GM12872 (cell line): ENCODE measurements around the gene RECK.

Source experiments
- TF ChIP-seq, protein P1 (sequence below): IDR thresholded peaks from 3 replicates; pipeline ENCODE4 v1.5.1; 2011; ENCODE audit warnings: low read depth, mild to moderate bottlenecking, low read length, moderate library complexity; ENCODE audit not compliant: insufficient read depth

RECK gene

DNA sequence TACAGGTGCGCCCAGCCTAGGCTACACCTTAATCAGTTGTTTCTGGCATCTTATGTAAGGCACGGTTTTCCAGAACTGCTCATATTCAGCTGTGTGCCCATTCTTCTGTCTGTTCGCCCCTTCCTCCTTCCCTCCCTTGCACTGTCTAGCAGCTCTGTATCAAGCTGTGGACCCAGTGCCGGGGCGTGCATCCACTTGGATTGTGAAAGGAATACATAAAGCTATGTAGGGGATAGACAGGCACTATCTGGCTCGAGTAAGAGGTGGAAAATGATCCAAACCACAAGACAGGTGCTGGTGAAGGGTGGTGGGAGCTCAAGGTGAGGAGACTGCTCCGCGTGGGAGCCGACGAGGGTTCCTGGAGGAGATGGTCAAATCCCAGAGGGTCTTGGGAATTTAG, 101.8 kb downstream of the RECK start:
- TF ChIP-seq, protein P1, sequence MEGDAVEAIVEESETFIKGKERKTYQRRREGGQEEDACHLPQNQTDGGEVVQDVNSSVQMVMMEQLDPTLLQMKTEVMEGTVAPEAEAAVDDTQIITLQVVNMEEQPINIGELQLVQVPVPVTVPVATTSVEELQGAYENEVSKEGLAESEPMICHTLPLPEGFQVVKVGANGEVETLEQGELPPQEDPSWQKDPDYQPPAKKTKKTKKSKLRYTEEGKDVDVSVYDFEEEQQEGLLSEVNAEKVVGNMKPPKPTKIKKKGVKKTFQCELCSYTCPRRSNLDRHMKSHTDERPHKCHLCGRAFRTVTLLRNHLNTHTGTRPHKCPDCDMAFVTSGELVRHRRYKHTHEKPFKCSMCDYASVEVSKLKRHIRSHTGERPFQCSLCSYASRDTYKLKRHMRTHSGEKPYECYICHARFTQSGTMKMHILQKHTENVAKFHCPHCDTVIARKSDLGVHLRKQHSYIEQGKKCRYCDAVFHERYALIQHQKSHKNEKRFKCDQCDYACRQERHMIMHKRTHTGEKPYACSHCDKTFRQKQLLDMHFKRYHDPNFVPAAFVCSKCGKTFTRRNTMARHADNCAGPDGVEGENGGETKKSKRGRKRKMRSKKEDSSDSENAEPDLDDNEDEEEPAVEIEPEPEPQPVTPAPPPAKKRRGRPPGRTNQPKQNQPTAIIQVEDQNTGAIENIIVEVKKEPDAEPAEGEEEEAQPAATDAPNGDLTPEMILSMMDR = no peak

DNA sequence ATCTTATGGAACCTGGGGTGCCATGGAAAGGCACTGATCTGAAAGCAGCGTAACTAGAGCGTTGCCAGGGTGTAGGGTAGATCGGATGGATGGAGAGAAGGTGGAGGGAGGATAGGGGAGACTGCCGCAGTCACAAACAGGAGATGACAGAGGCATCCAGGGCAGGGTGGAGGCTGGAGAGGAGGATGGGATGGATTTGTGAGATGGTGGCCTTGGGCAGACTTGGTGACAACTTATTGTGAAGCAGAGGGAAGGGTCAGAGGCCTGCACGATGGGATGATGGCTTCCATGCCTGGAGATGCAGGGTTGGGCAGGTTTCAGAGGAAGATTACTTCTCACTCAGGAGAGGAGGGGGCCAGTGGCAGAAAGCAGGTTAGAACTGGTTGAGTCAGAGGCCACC, 102.2 kb downstream of the RECK start:
- TF ChIP-seq, protein P1 = no peak

DNA sequence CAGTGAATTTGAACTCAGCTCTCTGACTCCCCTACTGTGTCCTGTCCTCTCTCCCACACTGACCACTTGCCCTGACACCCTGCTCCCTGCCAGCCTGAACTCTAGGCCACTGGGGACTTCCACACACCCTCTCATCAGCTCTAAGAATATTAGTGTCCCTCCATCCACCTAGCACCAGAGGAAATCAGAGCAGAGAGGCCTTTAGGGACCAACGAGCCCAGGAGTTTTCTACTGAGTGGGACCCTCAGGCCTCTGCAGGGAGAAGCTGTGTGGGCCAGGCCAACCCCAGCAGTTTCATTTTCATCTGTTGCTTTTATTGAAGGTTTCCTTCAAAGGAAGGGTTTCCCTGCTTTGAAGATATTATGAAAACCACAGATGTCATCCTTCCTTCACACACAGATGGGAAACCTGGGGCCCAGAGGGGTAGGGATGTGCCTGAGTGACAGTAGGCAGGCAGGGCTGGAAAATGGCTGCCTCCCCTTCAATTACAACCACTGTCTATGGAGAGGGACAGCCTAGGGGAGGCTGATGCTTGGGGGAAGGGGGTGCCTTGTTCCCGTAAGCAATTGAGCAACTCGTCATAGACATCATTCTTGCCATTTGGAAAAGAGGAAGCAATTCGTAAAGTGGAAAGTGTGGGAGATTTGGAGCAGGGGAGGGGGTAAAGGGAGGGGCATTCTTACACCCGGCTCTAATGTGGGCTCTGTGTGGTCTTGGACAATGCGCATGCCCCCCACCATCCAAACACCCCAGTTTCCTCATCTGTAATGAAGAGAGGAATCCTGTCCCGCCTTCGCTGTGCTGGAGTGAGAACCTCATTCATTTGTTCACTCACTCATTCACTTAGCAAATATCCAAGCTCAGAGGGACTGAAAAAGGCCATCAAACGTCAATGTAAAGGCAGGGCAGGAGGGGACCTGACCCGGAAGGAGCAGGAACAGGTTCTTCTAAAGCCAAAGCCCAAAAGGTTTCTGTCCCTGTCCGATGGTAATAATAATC, 103.7 kb downstream of the RECK start:
- TF ChIP-seq, protein P1 = no peak

DNA sequence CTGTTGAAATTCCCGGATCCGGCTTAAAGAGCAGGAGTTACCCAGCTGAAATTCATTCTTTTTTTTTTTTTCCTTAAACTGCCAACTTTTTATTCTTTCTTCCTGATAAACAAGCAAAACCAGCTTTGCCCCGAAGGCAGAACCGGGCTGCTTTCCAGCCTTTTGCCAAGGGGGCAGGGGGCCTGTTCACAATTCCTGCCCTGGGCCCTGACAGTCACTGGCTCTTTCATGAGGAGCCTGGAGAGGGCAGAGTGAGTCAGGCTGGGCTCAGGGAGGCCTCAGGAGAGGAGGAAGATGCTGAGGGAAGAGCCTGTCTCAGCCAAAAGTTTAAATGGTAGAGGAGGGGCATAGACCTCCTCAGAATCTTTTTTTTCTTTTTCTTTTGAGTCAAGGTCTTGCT, 104.6 kb downstream of the RECK start:
- TF ChIP-seq, protein P1 = no peak

DNA sequence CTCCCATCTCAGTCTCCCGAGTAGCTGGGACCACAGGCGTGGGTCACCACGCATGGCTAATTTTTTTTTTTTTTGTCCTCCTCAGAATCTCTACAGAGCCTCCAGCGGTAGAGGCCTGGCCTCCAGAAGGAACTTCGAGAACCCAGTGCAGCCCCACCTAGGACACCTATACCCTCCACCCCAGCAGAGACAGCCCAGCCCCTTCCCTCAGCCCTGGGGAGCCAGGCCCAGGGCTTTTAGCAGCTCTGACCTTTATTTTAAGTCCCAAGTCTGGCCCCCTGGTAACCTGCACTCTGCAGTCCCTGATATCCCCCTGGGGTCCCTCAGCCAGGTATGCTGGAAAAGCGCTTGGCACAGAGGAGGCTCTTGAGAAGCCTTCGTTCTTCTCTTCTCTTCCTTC, 105.0 kb downstream of the RECK start:
- TF ChIP-seq, protein P1 = no peak

DNA sequence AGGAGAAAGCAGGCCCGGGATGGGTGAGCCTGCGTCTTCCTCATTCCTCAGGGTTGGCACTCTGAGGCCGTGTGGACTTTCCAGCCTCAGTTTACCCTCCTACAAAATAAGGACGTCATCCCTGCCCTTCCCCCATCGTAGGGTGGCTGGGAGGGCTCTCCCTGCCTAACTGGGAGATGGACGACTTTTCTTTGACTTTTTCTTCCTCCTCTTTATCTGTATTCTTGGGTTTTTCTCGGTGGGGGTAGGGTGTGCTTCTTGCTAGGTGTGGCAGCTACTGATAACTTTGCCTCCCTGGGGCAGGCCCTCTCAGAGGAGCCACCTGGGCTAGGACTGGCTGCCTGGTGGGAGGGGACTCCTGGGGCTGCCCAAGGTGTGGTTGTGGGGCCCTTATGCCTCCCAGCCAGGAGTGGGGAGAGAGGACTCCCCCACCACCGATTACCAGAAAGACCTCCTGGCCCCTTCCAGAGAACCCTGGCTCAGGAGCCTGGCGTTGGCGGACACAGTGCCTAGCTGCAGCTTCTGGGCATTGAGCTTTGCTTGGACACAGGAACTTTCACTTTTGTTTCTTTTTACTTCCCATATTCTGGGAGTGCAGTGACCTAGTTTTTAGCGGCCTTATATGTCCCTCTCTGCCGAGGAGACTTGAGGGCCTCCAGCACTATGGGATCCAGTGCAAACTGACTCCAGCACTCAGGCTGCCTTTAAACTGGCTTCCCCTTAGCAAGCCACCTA, 106.0 kb downstream of the RECK start:
- TF ChIP-seq, protein P1 = no peak

DNA sequence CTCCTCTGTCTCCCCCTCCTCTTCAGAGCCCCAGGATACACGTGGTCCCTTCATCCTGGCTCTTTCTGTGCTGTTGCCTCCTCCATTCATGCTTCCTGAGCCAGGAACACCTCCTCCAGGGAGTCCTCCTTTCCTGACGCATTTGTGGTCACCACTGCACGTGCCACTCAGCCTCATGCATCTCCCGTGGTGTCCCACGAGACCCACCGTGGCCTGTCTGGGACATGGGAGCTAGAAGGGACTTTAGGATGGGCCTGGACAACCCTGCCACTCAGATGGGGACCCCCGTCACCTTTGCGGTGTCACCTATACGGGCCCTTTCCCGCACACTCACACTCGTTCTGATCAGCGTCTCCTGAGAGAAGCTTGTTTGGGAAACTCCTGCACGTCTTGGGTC, 106.5 kb downstream of the RECK start:
- TF ChIP-seq, protein P1 = no peak
